ENCODE measurements around the gene ASL. TPM values are rescaled to one million over a fixed set of nuclear protein-coding genes. Genes with fewer than 3 reads are reported as not detected.

The ASL gene
- total and polyA plus RNA-seq, 2 donors (not counting 1 experiment from before 2014, with no cell fraction given), result 38.0 to 48.7 TPM

DNA sequence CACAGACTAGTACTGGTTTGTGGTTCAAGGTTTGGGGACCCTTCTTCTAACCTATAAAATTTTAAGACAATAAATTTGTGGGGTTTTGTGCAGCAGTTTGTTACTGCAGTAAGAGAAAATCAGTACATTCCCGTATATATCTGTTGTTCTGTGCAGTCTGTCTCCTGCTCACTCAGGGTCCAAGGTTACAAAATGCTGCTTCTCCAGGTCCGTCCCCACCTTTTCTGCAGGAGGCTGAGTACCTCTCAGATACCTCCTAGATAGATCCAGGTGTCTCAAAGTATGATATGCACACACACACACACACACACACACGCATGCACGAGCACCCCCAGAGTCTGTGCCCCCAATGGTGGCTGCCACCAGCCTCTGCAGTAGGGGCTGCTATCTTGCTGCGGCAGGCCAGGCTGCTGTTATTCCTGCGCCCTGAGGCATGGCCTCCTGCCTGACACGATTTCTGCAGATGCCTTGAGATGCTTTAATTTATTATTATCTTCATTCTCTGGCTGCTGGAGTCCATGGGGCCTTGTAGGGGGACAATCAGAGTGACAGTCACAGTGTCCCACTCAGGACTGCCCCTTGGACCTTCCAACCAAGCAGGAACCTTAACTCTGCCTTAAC, 25.2 kb upstream of the ASL start:
- Histone ChIP-seq H3K4me3 (ENCODE audit: control extremely low read depth in 1 of 5, extremely low read depth in 1 of 5, insufficient read depth in 1 of 5, low read depth in 2 of 5, low read length in 4 of 5) (no peak overlapping the region), H3K36me3 (replicated peaks in 1 of 2; ENCODE audit: control extremely low read depth in 1 of 2, control insufficient read depth in 1 of 2, extremely low read depth in 1 of 2, insufficient read depth in 2 of 2, low read length in 1 of 2) (no peaks in the 10 kb centered on the region), H3K27me3 (replicated peaks in 1 of 4; ENCODE audit: control extremely low read depth in 1 of 4, control insufficient read depth in 3 of 4, insufficient read depth in 4 of 4, low read length in 3 of 4) (no peaks in the 10 kb centered on the region), H3K4me1 (ENCODE audit: control insufficient read depth in 2 of 2, insufficient read depth in 2 of 2, low read length in 2 of 2) (no peaks in the 10 kb centered on the region), H3K27ac (ENCODE audit: low read length in 2 of 2) (no peak overlapping the region), H3K4me2 (replicated peaks; ENCODE audit: low read depth, low read length, poor library complexity, severe bottlenecking) (no peak overlapping the region), H3K9ac (ENCODE audit: low read length) (no peak overlapping the region), H3K79me2 (ENCODE audit: control insufficient read depth, insufficient read depth, low read length) (no peaks in the 10 kb centered on the region), H4K20me1 (ENCODE audit: control insufficient read depth, insufficient read depth, low read length, poor library complexity, severe bottlenecking) (no peaks in the 10 kb centered on the region), H3K9me3 (ENCODE audit: control extremely low read depth in 1 of 3, control insufficient read depth in 2 of 3, insufficient read depth in 1 of 3, low read length in 2 of 3) (no peaks in the 10 kb centered on the region), H2AFZ (ENCODE audit: insufficient read depth, low read depth, low read length, poor library complexity, severe bottlenecking) (no peak overlapping the region)
- H3K9me3 Mint-ChIP-seq (ENCODE audit: insufficient read depth), result no peaks in the 10 kb centered on the region
- H3K4me3 Mint-ChIP-seq, result no peak overlapping the region
- DNase-seq (no peak), ATAC-seq (ENCODE audit: low read depth) (no peak)
- intact Hi-C loops (cut with micrococcal nuclease), result no loop called here
- POLR2A ChIA-PET, result no interaction called here
- peaks cover 3% of the 10 kb centered on the region for H3K4me1 Mint-ChIP-seq
- H3K27ac Mint-ChIP-seq, result no peak overlapping the region
- 97% methylated on average over 3 of the region's 7 CpGs for WGBS (ENCODE audit: insufficient coverage)
- TF ChIP-seq EZH2 (IDR thresholded peaks at IDR 0.05; ENCODE audit: borderline replicate concordance, insufficient read depth, low read depth, low read length, poor library complexity, severe bottlenecking) (no peak), CTCF (IDR thresholded peaks at IDR 0.05) (no peak)
- CTCF ChIA-PET, result no interaction called here
- H3K27me3 Mint-ChIP-seq, result peaks cover 5% of the 10 kb centered on the region

GRCh38 chr7:66050990-66051448, 24.6 kb upstream of the ASL start:
- Mint-ChIP-seq H3K27ac (no peak overlapping the region), H3K9me3 (ENCODE audit: insufficient read depth) (no peaks in the 10 kb centered on the region), H3K4me3 (no peak overlapping the region), H3K4me1 (peaks cover 5% of the 10 kb centered on the region), H3K27me3 (no peaks in the 10 kb centered on the region)
- Histone ChIP-seq H3K9ac (ENCODE audit: low read length) (no peak overlapping the region), H3K9me3 (ENCODE audit: control extremely low read depth in 1 of 3, control insufficient read depth in 2 of 3, insufficient read depth in 1 of 3, low read length in 2 of 3) (no peaks in the 10 kb centered on the region), H3K4me2 (replicated peaks; ENCODE audit: low read depth, low read length, poor library complexity, severe bottlenecking) (no peak overlapping the region), H3K4me1 (ENCODE audit: control insufficient read depth in 2 of 2, insufficient read depth in 2 of 2, low read length in 2 of 2) (no peaks in the 10 kb centered on the region), H4K20me1 (ENCODE audit: control insufficient read depth, insufficient read depth, low read length, poor library complexity, severe bottlenecking) (no peaks in the 10 kb centered on the region), H3K27me3 (replicated peaks in 1 of 4; ENCODE audit: control extremely low read depth in 1 of 4, control insufficient read depth in 3 of 4, insufficient read depth in 4 of 4, low read length in 3 of 4) (no peaks in the 10 kb centered on the region), H3K79me2 (ENCODE audit: control insufficient read depth, insufficient read depth, low read length) (no peaks in the 10 kb centered on the region), H3K36me3 (replicated peaks in 1 of 2; ENCODE audit: control extremely low read depth in 1 of 2, control insufficient read depth in 1 of 2, extremely low read depth in 1 of 2, insufficient read depth in 2 of 2, low read length in 1 of 2) (no peaks in the 10 kb centered on the region), H3K27ac (ENCODE audit: low read length in 2 of 2) (no peak overlapping the region), H3K4me3 (ENCODE audit: control extremely low read depth in 1 of 5, extremely low read depth in 1 of 5, insufficient read depth in 1 of 5, low read depth in 2 of 5, low read length in 4 of 5) (no peak overlapping the region), H2AFZ (ENCODE audit: insufficient read depth, low read depth, low read length, poor library complexity, severe bottlenecking) (no peak overlapping the region)
- WGBS (ENCODE audit: insufficient coverage), result 100% methylated on average over 2 of the region's 3 CpGs
- ChIA-PET POLR2A (no interaction called here), CTCF (no interaction called here)
- intact Hi-C loops (cut with micrococcal nuclease), result no loop called here
- TF ChIP-seq CTCF (IDR thresholded peaks at IDR 0.05), result no peak
- TF ChIP-seq EZH2 (IDR thresholded peaks at IDR 0.05; ENCODE audit: borderline replicate concordance, insufficient read depth, low read depth, low read length, poor library complexity, severe bottlenecking), result no peak
- no peak for ATAC-seq (ENCODE audit: low read depth)
- DNase-seq, result no peak

Data from B cell (primary cell).